Lung (tissue), 12 donors: ENCODE data around the gene RIGI. TPM values are rescaled to one million over a fixed set of nuclear protein-coding genes. Genes with fewer than 3 reads are reported as not detected.

Experiments used
- ATAC-seq: fragments of 200-7000 bp; cut with Tn5 transposase; one replicate; pipeline ENCODE4 v1.9.1; 2020; ENCODE audit warnings: moderate number of reproducible peaks; ENCODE audit not compliant: insufficient read depth, low FRiP score
- DNase-seq, 3 donors: peaks; one replicate each; pipeline ENCODE4 v3.0.0-alpha.2; 2013 to 2017
- H3K27ac ChIP-seq, 2 donors: one replicate each; pipeline ENCODE4 v1.5.1; 2013; ENCODE audit warnings: mild to moderate bottlenecking in 2 of 2, moderate library complexity in 2 of 2, control low read depth in 1 of 2, inconsistent platforms in 1 of 2, low read depth in 1 of 2, low read length in 1 of 2
- H3K27me3 ChIP-seq, 3 donors: one replicate each; pipeline ENCODE4 v1.5.1; 2013; ENCODE audit warnings: low read length in 2 of 3; ENCODE audit not compliant: control insufficient read depth in 3 of 3, insufficient read depth in 3 of 3
- H3K36me3 ChIP-seq, 4 donors: one replicate each; pipeline ENCODE4 v1.5.1; 2013; ENCODE audit warnings: low read length in 4 of 4, mild to moderate bottlenecking in 1 of 4, moderate library complexity in 1 of 4; ENCODE audit not compliant: control insufficient read depth in 4 of 4, insufficient read depth in 4 of 4
- H3K4me1 ChIP-seq, 5 donors: one replicate each; pipeline ENCODE4 v1.5.1; 2013; ENCODE audit warnings: low read length in 5 of 5, mild to moderate bottlenecking in 2 of 5, moderate library complexity in 1 of 5; ENCODE audit not compliant: control insufficient read depth in 5 of 5, insufficient read depth in 5 of 5
- H3K4me3 ChIP-seq: one replicate; pipeline ENCODE4 v1.5.1; 2013; ENCODE audit warnings: mild to moderate bottlenecking, control low read depth, moderate library complexity
- H3K9ac ChIP-seq, 2 donors: one replicate each; pipeline ENCODE4 v1.5.1; 2013; ENCODE audit warnings: low read length in 2 of 2, control low read depth in 1 of 2; ENCODE audit not compliant: insufficient read depth in 1 of 2
- H3K9me3 ChIP-seq, 4 donors: one replicate each; pipeline ENCODE4 v1.5.1; 2013; ENCODE audit warnings: low read length in 3 of 4, mild to moderate bottlenecking in 1 of 4, moderate library complexity in 1 of 4; ENCODE audit not compliant: control insufficient read depth in 4 of 4, insufficient read depth in 3 of 4
- CTCF ChIP-seq: IDR thresholded peaks from 2 replicates; pipeline ENCODE4 v1.5.1; 2012; ENCODE audit warnings: mild to moderate bottlenecking; ENCODE audit errors: control extremely low read depth, extremely low read depth
- WGBS, 2 donors: extraction: QIAGEN DNeasy Blood & Tissue Kit; methylation state at CpG; one replicate each; pipeline ENCODE4 v1.1.7; 2013; 5-methylcytosine and 5-hydroxymethylcytosine counted together
- polyA plus RNA-seq, 2 donors: library from polyadenylated mRNA; stranded (reverse); fragments of 200-250 nt; gene quantifications; one replicate each; pipeline ENCODE4 v1.2.1, GENCODE V29; 2013
- total RNA-seq, 2 donors: library from RNA; depleted of rRNA in 1 of 2; stranded (reverse); fragments of >200 nt in 1 of 2; gene quantifications; one replicate each; pipeline ENCODE4 v1.2.1, GENCODE V29; 2014 to 2021
- donor health status: control.
- donor health status: control.
- donor health status: Bipolar disorder and iron deficiency.
- donor health status: healthy.
- donor health status: DM: yes; HTN: yes; CAD: no.

The RIGI gene
- total and polyA plus RNA-seq, 4 donors, result 4.8 to 17.9 (median 8.8) TPM

- no peak for TF ChIP-seq CTCF
- Histone ChIP-seq H3K4me1 (peaks cover 0 to 27% (median 3%) of the 10 kb centered on the region in 5 donors), H3K4me3 (no peak overlapping the region), H3K27ac (no peak overlapping the region), H3K9ac (no peak overlapping the region), H3K9me3 (no peaks in the 10 kb centered on the region), H3K36me3 (no peaks in the 10 kb centered on the region), H3K27me3 (no peaks in the 10 kb centered on the region)
- WGBS, 2 donors, result 34 to 59% methylated on average over 2 of the region's 2 CpGs
- ATAC-seq, result no peak
- peak in 2 of 3 donors; percentile 63 for DNase-seq
These were observed 28.1 kb upstream of the RIGI start for GRCh38 chr9:32554107-32554506.

- no peaks in the 10 kb centered on the region for H3K9me3 ChIP-seq
- 1% methylated on average over 46 of the region's 46 CpGs for WGBS, 2 donors
- TF ChIP-seq CTCF, result no peak
- ATAC-seq (peak; percentile 94), DNase-seq (peak; percentile 93 to 96 (median 95))
- H3K27ac ChIP-seq, result peak within 1 kb of the TSS; percentile 94 to 98
- peak within 1 kb of the TSS; percentile 97 for H3K4me3 ChIP-seq
- peaks cover 0 to 2% (median 0%) of the 10 kb centered on the region in 4 donors for H3K36me3 ChIP-seq
- no peaks in the 10 kb centered on the region for H3K27me3 ChIP-seq
- peaks cover 0 to 27% (median 3%) of the 10 kb centered on the region in 5 donors for H3K4me1 ChIP-seq
- peak within 1 kb of the TSS; percentile 96 to 99 for H3K9ac ChIP-seq
These were observed 26.3 kb upstream of the RIGI start, which contains the start of the genes SMIM27 and TOPORS for GRCh38 chr9:32552172-32552872. TSS of gene SMIM27 (plus strand) at chr9:32552327. CDS start at chr9:32552435, 108 bp downstream. TSS of gene TOPORS (minus strand) at chr9:32552586. CDS start at chr9:32552436, 150 bp downstream.

GRCh38 chr9:32551276-32552051, 25.5 kb upstream of the RIGI start:
- Histone ChIP-seq H3K27ac (peak overlapping the region; percentile 89 to 94), H3K9ac (peak overlapping the region; percentile 96 to 99), H3K27me3 (no peaks in the 10 kb centered on the region), H3K36me3 (peaks cover 0 to 3% (median under 1%) of the 10 kb centered on the region in 4 donors), H3K4me1 (peaks cover 0 to 27% (median 3%) of the 10 kb centered on the region in 5 donors), H3K4me3 (peak overlapping the region; percentile 97), H3K9me3 (no peaks in the 10 kb centered on the region)
- TF ChIP-seq CTCF, result no peak
- 0 to 1% methylated on average over 36 of the region's 36 CpGs for WGBS, 2 donors
- DNase-seq, result peak; percentile 55 to 75 (median 62)
- ATAC-seq, result peak; percentile 9
